ENCODE data around the gene HMCN1.

The HMCN1 gene

DNA sequence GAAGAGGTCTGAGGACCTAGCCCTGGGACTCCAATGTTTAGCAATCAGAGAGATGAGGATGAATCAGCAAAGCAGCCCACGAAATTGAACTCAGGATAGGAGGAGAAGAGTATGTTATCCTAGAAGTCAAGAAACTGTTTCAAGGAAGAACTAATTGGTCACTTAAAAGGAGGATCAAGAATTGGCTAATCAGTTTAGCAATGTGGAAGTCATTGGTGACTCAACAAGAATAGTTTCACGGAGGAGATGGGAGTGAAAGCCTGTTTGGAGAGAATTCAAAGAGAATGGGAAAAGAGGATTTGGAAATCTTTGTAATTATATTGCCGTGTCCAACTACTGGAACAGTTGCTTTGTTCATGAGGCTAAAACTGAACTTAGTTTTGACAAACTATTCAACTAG lies 7.4 kb downstream of the HMCN1 start:
- no peak overlapping the region for H3K4me3 ChIP-seq (ENCODE audit: low read depth, low read length)
- H3K9ac ChIP-seq (ENCODE audit: low read depth, low read length) = no peak overlapping the region
- 0 out of 2 replicates have a peak, but pooled peaks cover 3% of the 10 kb centered on the region for H3K9me3 ChIP-seq (ENCODE audit: control insufficient read depth, insufficient read depth, low read length)
- no peaks in the 10 kb centered on the region for H3K36me3 ChIP-seq (ENCODE audit: control insufficient read depth, insufficient read depth, low read length)
- no peak overlapping the region for H3K27ac ChIP-seq (ENCODE audit: low read depth, low read length)
- H3K27me3 ChIP-seq (ENCODE audit: control insufficient read depth, insufficient read depth, low read length) = no peaks in the 10 kb centered on the region
- H3K4me1 ChIP-seq (ENCODE audit: control insufficient read depth, insufficient read depth, low read length) = no peaks in the 10 kb centered on the region

- no peak overlapping the region for H3K9ac ChIP-seq (ENCODE audit: low read depth, low read length)
These were observed 8.2 kb downstream of the HMCN1 start for GRCh38 chr1:185742403-185742802.

DNA sequence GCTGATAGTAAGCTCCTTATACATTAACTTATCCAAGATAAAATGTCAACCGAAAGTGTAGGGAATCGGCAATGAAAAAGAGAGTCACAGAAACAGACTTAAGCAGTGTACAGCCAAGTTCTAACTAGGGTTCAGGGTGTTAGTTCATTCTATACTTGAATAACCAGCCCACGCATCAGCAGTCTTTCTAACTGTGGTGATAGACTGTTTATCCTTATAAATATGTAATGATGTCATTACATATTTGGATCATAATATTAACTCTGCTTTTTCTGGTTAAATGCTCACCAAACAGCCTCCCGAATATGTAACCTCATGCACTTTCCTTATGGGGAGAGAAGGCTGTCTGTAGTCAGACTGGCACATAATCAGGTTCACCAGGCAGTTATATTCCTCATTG lies 11.0 kb downstream of the HMCN1 start:
- Histone ChIP-seq H3K27me3 (ENCODE audit: control insufficient read depth, insufficient read depth, low read length) (no peaks in the 10 kb centered on the region), H3K4me3 (ENCODE audit: low read depth, low read length) (no peak overlapping the region), H3K4me1 (ENCODE audit: control insufficient read depth, insufficient read depth, low read length) (no peaks in the 10 kb centered on the region), H3K9ac (ENCODE audit: low read depth, low read length) (no peak overlapping the region), H3K27ac (ENCODE audit: low read depth, low read length) (no peak overlapping the region), H3K36me3 (ENCODE audit: control insufficient read depth, insufficient read depth, low read length) (no peaks in the 10 kb centered on the region), H3K9me3 (ENCODE audit: control insufficient read depth, insufficient read depth, low read length) (0 out of 2 replicates have a peak, but pooled peaks cover 3% of the 10 kb centered on the region)

More at GRCh38 chr1:185742403-185742802, 8.2 kb downstream of the HMCN1 start:
- Histone ChIP-seq H3K36me3 (ENCODE audit: control insufficient read depth, insufficient read depth, low read length) (no peaks in the 10 kb centered on the region), H3K9me3 (ENCODE audit: control insufficient read depth, insufficient read depth, low read length) (0 out of 2 replicates have a peak, but pooled peaks cover 3% of the 10 kb centered on the region), H3K4me3 (ENCODE audit: low read depth, low read length) (no peak overlapping the region), H3K27ac (ENCODE audit: low read depth, low read length) (no peak overlapping the region), H3K4me1 (ENCODE audit: control insufficient read depth, insufficient read depth, low read length) (no peaks in the 10 kb centered on the region), H3K27me3 (ENCODE audit: control insufficient read depth, insufficient read depth, low read length) (no peaks in the 10 kb centered on the region)

DNA sequence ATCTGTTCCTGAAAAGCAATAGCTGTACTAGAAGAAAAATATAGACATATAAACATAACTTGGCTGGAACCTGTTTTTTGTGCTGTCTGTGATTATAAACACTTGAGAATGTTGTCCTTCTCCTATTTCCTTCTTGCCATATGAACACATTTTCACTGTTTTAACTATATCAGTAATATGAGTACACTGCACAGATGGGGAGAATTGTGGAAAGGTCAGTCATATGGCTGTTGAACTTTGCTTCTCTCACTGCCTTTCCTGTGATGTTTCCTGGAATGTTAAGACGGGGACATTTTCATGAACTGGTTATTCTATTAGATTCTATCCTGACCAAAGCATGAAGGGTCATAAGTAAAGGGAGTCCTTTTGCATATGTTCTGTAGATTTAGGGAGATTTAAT lies 24.9 kb downstream of the HMCN1 start:
- H3K4me3 ChIP-seq (ENCODE audit: low read depth, low read length) = no peak overlapping the region
- no peak overlapping the region for H3K27ac ChIP-seq (ENCODE audit: low read depth, low read length)
- no peaks in the 10 kb centered on the region for H3K4me1 ChIP-seq (ENCODE audit: control insufficient read depth, insufficient read depth, low read length)
- H3K9ac ChIP-seq (ENCODE audit: low read depth, low read length) = no peak overlapping the region
- H3K36me3 ChIP-seq (ENCODE audit: control insufficient read depth, insufficient read depth, low read length) = no peaks in the 10 kb centered on the region
- no peaks in the 10 kb centered on the region for H3K27me3 ChIP-seq (ENCODE audit: control insufficient read depth, insufficient read depth, low read length)
- H3K9me3 ChIP-seq (ENCODE audit: control insufficient read depth, insufficient read depth, low read length) = no peaks in the 10 kb centered on the region

DNA sequence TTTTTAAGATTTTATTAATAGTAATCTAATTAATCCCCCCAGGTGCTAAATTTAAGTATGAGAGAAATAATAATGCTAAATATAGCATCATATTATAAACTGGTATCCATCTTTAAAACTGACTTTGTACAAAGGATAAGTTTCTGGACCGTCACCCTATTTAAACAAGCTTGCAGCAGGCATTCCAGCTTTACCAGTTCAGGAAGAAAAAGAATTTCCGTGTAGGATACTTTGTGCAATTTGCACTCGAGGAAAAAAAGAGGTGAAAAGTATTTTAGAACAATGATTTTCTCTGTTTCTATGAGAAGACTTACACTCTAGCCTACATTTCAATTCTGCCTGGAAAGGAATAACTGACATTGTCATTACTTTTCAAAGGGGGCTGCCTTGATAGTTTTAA lies 27.6 kb downstream of the HMCN1 start:
- no peaks in the 10 kb centered on the region for H3K27me3 ChIP-seq (ENCODE audit: control insufficient read depth, insufficient read depth, low read length)
- H3K27ac ChIP-seq (ENCODE audit: low read depth, low read length) = no peak overlapping the region
- no peaks in the 10 kb centered on the region for H3K36me3 ChIP-seq (ENCODE audit: control insufficient read depth, insufficient read depth, low read length)
- no peak overlapping the region for H3K9ac ChIP-seq (ENCODE audit: low read depth, low read length)
- H3K9me3 ChIP-seq (ENCODE audit: control insufficient read depth, insufficient read depth, low read length) = no peaks in the 10 kb centered on the region
- no peaks in the 10 kb centered on the region for H3K4me1 ChIP-seq (ENCODE audit: control insufficient read depth, insufficient read depth, low read length)
- H3K4me3 ChIP-seq (ENCODE audit: low read depth, low read length) = no peak overlapping the region

GRCh38 chr1:185767508-185768120 lies 33.4 kb downstream of the HMCN1 start:
- H3K27me3 ChIP-seq (ENCODE audit: control insufficient read depth, insufficient read depth, low read length) = no peaks in the 10 kb centered on the region
- no peak overlapping the region for H3K9ac ChIP-seq (ENCODE audit: low read depth, low read length)
- no peak overlapping the region for H3K4me3 ChIP-seq (ENCODE audit: low read depth, low read length)
- peaks cover 6% of the 10 kb centered on the region; the same call in 1 of the 2 replicates for H3K4me1 ChIP-seq (ENCODE audit: control insufficient read depth, insufficient read depth, low read length)
- H3K36me3 ChIP-seq (ENCODE audit: control insufficient read depth, insufficient read depth, low read length) = no peaks in the 10 kb centered on the region
- H3K27ac ChIP-seq (ENCODE audit: low read depth, low read length) = no peak overlapping the region
- no peaks in the 10 kb centered on the region for H3K9me3 ChIP-seq (ENCODE audit: control insufficient read depth, insufficient read depth, low read length)

GRCh38 chr1:185768371-185768770 lies 34.2 kb downstream of the HMCN1 start:
- Histone ChIP-seq H3K4me3 (ENCODE audit: low read depth, low read length) (no peak overlapping the region), H3K4me1 (ENCODE audit: control insufficient read depth, insufficient read depth, low read length) (peaks cover 6% of the 10 kb centered on the region; the same call in 1 of the 2 replicates), H3K27ac (ENCODE audit: low read depth, low read length) (no peak overlapping the region), H3K9ac (ENCODE audit: low read depth, low read length) (no peak overlapping the region), H3K36me3 (ENCODE audit: control insufficient read depth, insufficient read depth, low read length) (no peaks in the 10 kb centered on the region), H3K27me3 (ENCODE audit: control insufficient read depth, insufficient read depth, low read length) (no peaks in the 10 kb centered on the region), H3K9me3 (ENCODE audit: control insufficient read depth, insufficient read depth, low read length) (no peaks in the 10 kb centered on the region)

- peaks cover 6% of the 10 kb centered on the region; the same call in 1 of the 2 replicates for H3K4me1 ChIP-seq (ENCODE audit: control insufficient read depth, insufficient read depth, low read length)
- no peak overlapping the region for H3K9ac ChIP-seq (ENCODE audit: low read depth, low read length)
- H3K9me3 ChIP-seq (ENCODE audit: control insufficient read depth, insufficient read depth, low read length) = no peaks in the 10 kb centered on the region
- H3K36me3 ChIP-seq (ENCODE audit: control insufficient read depth, insufficient read depth, low read length) = no peaks in the 10 kb centered on the region
- no peak overlapping the region for H3K27ac ChIP-seq (ENCODE audit: low read depth, low read length)
- H3K27me3 ChIP-seq (ENCODE audit: control insufficient read depth, insufficient read depth, low read length) = no peaks in the 10 kb centered on the region
- H3K4me3 ChIP-seq (ENCODE audit: low read depth, low read length) = no peak overlapping the region
These were observed 34.9 kb downstream of the HMCN1 start for GRCh38 chr1:185769136-185769535.

DNA sequence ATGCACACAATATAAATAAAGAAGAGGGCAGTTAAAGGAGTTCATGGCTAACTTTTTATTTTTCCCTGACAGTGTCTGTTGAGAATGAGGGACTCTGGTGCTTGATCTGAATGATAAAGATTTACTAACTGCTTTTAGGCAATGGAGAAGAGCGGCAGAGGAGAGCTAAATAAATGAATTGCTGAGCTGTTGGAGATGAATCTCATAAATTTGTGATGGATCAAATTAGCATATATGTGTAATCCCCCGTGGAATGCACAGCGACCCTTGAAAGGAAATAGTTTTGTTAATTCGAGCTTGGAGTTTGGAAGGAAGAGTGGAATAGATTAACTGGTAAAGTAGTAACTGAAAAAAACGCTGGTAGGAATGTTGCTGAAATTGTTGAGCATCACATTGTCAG lies 40.2 kb downstream of the HMCN1 start:
- no peaks in the 10 kb centered on the region for H3K36me3 ChIP-seq (ENCODE audit: control insufficient read depth, insufficient read depth, low read length)
- H3K4me1 ChIP-seq (ENCODE audit: control insufficient read depth, insufficient read depth, low read length) = peaks cover 19% of the 10 kb centered on the region
- no peaks in the 10 kb centered on the region for H3K9me3 ChIP-seq (ENCODE audit: control insufficient read depth, insufficient read depth, low read length)
- no peak overlapping the region for H3K9ac ChIP-seq (ENCODE audit: low read depth, low read length)
- no peak overlapping the region for H3K4me3 ChIP-seq (ENCODE audit: low read depth, low read length)
- no peak overlapping the region for H3K27ac ChIP-seq (ENCODE audit: low read depth, low read length)
- no peaks in the 10 kb centered on the region for H3K27me3 ChIP-seq (ENCODE audit: control insufficient read depth, insufficient read depth, low read length)

DNA sequence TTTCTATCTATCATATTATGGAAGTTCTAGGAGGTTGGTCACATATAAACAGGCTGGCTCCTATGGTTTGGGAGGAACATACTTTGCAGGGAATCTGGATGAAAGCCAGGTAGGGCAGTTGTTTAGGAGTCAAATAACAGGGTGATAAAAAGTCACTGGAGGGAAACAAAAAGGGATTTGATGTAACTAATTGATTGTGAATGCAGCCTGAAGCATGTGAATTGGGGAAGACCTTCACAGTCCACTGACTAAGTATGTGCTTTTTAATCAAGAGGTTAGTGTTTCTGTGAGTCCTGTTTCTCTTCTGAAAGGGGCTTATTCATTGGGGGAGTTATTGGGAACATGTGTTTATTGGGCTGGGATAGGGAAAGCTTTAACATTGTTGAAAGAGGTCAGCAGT lies 41.3 kb downstream of the HMCN1 start:
- Histone ChIP-seq H3K4me3 (ENCODE audit: low read depth, low read length) (no peak overlapping the region), H3K27me3 (ENCODE audit: control insufficient read depth, insufficient read depth, low read length) (no peaks in the 10 kb centered on the region), H3K27ac (ENCODE audit: low read depth, low read length) (no peak overlapping the region), H3K36me3 (ENCODE audit: control insufficient read depth, insufficient read depth, low read length) (no peaks in the 10 kb centered on the region), H3K9me3 (ENCODE audit: control insufficient read depth, insufficient read depth, low read length) (no peaks in the 10 kb centered on the region), H3K9ac (ENCODE audit: low read depth, low read length) (no peak overlapping the region), H3K4me1 (ENCODE audit: control insufficient read depth, insufficient read depth, low read length) (peaks cover 19% of the 10 kb centered on the region)

DNA sequence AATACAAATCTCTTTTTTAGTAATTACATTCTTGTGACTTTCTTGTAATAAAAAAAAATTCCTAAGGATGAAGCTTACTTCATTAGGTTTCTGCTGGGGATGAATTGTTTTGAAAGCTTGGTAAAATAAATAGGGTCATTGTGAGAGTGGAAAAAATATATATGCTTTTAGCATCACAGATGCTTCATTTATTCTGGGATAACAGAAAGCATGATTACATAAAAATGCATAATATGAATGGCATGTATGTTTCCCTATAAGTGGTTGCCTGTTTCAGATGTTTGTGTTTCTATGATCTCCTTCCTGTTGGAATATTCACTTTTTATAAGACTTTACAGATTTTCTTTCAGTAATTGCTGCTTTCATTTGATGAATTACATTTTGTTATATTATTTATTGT lies 42.3 kb downstream of the HMCN1 start:
- Histone ChIP-seq H3K27ac (ENCODE audit: low read depth, low read length) (no peak overlapping the region), H3K4me1 (ENCODE audit: control insufficient read depth, insufficient read depth, low read length) (peaks cover 19% of the 10 kb centered on the region), H3K36me3 (ENCODE audit: control insufficient read depth, insufficient read depth, low read length) (no peaks in the 10 kb centered on the region), H3K27me3 (ENCODE audit: control insufficient read depth, insufficient read depth, low read length) (no peaks in the 10 kb centered on the region), H3K9ac (ENCODE audit: low read depth, low read length) (no peak overlapping the region), H3K9me3 (ENCODE audit: control insufficient read depth, insufficient read depth, low read length) (no peaks in the 10 kb centered on the region), H3K4me3 (ENCODE audit: low read depth, low read length) (no peak overlapping the region)

Data from HUES48 (cell line).